GM18519 (cell line): Measurements from ENCODE around the gene MAP3K5.

ENCODE experiments used
- ATAC-seq: cut with Tn5 transposase; IDR thresholded peaks from one replicate; pipeline ENCODE4 v1.9.1; 2021; ENCODE audit warnings: mild to moderate bottlenecking, moderate library complexity; ENCODE audit not compliant: unreplicated experiment, low FRiP score

Gene MAP3K5

DNA sequence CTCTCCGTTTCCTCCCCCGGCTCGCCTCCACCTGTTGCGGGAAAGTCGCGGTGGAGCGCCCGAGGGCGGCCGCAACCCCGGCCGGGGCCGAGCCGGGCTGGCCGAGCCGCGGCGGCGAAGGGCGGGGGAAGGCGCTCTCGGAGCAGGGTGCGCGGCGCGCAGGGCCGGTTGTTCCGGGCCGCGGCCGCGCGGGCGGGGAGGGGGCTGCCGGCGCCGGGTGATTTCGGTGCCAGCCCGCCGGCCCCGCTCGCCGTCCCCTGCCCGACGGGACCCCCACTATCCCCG is 242.3 kb downstream of the MAP3K5 start:
- ATAC-seq, result peak; percentile 34

DNA sequence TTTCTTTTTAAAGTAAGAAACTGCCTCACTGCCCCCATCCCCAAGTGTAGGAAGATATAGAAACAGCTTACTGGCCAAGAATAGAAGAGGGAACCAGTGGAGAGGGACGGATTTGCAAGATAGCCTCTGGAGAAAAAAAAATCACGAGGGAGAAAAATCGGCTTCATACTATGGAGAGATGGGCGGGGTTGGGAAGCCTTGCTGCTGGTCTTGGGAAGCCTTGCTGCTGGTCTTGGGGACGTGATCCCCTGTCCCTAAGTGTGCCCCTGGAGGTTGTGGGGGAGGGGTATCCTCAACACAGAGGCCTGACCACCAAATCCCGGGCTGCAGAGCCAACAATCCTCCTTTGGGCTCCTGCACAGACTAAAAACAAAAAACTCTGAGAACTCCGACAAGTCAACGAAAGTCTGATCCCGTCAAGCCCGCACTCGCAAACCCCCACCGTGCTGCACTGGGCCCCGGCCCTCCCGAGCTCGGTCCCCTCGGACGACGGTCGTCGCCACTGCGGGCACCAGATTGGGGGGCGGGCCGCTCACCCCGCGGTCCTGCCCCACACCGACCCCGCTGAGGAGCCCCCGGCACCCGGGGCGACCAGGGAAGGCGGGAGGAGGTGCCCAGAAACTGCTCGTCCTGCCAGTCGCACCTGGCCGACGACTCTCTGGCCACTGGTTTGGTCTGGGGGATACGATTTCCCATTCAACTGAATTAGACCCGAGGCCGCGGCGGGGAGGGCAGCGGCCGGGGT is 242.8 kb downstream of the MAP3K5 start:
- no peak for ATAC-seq

DNA sequence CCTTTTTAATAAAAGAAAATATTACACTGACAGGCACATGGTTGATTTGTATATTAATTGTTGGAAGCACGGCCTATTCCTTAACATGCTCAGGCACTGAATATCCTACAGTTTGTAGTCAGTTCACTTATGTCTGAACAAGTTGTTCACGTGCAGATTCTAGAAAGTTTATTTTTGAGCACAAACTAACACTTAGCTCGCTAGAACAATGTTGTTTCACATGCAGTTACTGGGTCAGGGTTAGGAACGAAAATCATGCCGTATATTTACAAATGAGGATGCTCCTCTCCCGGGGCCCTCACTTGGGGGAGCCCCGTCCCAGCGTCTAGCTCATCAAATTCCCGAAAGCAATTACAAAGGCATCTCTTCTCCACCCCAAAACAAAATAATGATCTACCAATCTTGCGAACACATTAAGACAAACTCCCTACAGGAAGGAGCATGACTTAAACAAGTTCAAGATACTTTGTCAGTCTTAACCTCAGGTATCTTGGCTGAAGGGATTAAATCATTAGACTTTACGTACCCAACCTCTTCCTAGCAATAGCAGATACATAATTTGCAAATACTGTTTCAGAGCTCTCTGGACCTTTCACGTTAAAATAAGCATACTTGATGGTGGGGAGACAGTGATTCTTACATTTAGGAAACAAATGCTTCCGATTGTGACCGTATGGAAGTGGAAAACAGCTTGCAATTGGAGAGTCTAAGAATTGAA is 243.5 kb downstream of the MAP3K5 start:
- no peak for ATAC-seq

DNA sequence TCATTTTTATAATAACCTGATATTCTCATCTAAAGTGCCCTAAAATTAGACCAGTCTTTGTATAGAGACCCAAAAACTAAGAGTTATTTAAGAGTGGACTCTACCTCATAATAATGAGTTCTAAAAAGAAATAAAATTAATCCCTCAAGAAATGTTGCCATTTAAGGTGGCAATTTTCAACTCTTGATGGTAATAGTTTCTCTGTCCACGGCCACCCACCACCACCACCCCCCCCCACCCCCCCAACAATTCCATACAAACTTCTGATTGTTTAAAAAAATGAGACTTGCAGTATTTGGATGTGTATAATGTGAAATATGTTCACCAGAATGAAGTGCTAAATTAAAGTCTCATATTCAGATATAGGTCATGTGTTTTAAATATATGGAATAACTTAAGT is 244.4 kb downstream of the MAP3K5 start:
- no peak for ATAC-seq

DNA sequence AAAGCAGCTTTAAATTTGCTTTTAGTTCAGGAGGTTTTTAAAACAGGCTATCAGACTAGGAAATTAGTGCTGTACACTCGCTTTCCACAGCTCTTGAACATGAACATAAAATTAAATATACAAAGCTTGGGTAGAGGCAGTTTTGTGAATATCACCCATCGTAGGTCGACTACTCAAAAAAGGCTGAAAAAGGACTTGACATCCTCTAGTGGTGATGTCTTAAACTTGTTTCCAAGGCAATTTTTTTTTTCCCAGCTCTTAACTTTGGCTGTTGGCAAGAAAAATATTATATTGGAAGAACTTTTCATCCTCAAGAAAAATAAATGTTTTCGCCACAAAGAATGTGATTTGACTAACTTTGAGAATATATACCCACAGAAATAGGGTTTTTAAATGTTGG is 244.9 kb downstream of the MAP3K5 start:
- no peak for ATAC-seq

DNA sequence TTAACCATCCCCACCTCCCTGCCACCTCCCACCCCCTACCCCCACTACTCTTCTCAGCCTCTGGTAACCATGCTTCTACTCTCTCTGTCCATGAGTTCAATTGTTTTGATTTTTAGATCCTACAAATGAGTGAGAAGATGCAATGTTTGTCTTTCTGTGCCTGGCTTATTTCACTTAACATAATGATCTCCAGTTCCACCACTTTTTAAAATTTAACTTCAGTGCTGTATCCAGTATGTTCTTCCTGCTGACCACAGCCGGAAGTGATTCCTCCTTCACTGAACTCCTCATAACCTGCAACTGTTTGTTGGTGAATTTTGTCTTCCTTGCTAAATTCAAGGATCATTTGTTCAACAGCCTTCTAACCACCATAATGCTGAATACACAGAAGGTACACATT is 245.9 kb downstream of the MAP3K5 start:
- no peak for ATAC-seq

DNA sequence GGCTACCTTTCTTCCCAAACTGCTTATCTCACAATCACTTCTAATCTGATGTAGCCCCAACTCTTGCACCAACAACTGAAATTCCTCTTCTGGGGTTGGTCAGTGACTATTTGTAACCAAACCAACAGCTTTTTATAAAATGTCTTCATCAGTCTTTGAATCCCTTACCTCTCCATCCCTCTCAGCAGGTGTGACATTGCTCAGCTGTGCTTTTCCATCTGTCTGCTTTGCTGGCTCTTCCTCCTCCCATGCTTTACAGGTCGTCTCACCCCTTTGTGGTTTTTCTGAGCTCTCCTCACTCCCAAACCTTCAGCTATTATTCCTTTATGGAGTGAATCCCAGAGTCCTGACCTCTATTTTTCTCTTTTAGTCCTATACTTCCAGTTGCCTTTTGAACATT is 248.0 kb downstream of the MAP3K5 start:
- ATAC-seq, result no peak

DNA sequence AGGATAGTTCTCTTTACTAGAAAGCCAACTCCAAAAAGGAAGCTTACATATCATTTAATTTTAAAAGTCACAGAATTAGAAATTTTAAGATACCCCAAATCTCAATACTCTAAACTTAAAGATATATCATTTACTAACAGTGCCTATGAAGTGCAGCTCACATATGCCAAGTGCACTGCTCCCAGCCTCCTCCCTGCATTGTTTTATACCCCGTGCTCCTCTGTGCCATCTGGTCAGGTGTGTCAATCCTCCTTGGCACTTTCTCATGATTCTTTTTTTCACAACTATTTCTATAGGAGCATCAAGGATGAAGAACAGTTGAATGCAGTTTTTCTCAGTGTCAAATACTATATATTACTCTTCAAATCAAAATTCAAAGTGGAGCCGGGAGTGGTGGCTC is 250.9 kb downstream of the MAP3K5 start:
- no peak for ATAC-seq

DNA sequence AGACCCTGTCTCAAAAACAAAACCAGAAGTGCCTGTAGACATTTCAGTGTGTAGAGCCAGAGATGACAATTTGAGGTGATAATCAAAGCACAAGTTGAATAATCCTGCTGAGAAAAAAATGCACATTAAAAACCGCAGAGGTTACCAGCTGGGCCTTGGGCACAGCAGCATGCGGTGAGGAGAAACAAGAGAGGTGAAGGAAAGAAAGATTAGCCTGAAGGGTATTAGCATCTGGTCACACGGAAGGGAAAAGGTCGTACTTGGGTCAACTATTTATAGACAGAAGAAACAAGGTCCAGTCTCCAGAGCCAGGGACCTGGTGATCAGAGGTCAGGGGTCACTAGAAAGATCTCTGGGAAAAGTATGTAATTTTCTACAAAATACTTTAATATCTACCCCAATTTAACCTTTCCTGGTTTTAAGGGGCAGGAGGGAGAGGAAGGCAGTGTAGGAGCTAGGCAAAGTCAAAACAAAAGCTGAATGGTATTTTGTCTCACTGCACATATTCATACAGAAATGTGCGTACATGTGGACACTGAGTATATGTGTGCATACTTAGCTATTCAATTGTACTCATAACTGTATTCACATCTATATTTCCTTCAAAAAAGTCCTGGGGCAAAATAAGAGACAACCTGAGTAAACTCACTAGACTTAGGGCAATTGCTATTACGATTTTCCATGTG is 252.2 kb downstream of the MAP3K5 start:
- no peak for ATAC-seq

DNA sequence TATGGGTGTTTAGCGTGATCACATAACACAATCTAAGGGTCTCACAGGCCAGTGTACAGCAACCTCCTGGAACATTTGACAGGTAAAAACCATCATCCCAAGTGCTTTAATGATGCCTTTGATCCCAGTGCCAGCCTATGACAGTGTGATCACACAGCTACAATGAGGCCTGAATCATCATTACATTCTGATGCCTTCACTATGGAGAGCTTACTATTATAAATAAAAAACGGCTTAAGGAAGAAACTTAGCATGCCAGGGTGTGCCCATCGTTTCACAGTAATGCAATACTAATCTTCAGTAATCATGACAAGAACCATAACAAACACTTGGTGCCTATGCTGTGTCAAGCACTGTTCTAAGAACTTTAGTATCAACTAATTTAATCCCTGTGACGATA is 253.4 kb downstream of the MAP3K5 start:
- no peak for ATAC-seq

DNA sequence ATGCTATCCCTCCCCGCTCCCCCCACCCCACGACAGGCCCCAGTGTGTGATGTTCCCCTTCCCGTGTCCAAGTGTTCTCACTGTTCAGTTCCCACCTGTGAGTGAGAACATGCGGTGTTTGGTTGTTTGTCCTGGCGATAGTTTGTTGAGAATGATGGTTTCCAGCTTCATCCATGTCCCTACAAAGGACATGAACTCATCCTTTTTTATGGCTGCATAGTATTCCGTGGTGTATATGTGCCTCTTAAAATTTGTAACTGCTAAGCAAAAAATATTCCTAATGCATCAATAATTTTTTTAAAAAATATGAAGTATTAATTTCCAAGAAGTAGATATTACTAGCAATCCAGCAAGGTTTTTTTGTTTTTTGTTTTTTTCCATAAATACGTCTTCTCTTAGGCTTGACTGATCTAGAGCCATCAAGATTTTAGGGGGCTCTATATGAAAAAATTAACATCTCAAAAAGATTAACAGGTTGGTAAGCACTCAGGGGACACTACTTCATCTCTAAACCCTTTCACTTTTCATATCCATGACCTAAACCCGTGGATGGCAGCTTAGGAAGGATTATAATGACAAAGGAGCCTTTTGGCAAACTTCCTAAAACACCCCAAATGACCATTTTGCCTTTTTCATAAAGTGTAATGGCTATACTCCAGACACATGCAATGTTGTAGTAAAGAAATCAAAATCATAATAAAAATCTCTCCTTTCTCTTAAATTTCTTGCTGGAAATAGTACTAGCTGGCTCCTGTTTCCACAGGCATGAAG is 256.2 kb downstream of the MAP3K5 start:
- no peak for ATAC-seq

DNA sequence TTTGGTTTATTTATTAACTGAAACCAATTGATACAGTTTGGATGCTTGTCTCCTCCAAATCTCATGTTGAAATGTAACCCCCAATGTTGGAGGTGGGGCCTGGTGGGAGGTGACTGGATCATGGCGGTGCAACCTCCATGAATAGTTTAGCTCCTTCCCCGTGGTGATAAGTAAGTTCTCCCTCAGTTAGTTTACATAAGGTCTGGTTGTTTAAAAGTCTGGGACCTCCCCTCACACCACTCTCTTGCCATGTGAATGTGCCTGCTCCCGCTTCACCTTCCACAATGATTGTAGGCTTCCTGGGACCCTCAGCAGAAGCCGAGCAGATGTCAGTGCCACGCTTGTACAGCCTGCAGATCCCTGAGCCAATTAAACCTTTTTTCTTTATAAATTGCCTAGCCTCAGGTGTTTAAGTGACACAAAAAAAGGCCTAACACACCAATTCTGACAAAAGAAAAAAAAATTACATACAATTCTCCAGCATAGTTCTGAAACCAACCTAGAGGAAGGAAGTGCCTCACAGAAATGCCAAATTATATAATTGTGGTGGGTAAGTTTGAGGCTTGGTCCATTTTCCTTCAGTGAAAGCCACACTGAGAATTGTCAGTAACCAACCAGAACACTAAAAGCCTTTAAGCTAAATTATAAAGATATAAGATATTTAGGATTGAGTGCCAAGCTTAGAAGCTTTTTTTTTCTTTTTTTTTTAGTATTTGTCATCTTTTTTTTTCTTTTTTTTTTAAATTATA is 257.1 kb downstream of the MAP3K5 start:
- no peak for ATAC-seq

DNA sequence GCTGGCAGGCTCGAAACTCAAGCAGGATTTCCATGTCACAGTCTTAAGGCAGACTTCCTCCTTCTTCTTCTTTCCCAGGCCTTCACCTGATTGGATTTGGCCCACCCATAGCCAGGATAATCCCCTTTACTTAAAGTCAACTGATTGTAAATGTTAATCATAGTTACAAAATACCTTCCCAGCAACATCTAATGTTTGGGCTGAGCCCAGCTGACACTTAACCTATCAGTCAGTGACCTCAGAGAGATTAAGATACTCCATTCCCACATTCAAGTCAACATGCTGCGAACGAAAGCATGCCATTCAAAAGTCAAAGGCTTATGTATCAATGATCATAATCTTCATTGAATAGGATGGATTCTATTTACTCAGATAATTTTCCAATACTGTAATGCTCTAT is 258.0 kb downstream of the MAP3K5 start:
- no peak for ATAC-seq

DNA sequence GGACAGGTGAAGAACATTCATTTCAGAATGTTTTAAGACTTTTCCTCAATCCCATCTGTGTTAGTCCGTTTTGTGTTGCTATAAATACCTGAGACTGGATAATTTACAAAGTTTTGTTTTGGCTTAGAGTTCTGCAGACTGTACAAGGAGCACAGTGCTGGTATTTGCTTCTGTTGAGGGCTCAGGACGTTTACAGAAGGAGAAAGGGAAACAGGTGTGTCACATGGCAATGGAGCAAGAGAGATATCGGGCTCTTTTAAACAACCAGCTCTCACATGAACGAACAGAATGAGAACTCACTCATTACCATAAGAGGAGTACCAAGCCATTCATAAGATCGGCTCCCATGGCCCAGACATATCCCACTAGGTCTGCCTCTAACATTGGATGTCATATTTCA is 258.8 kb downstream of the MAP3K5 start:
- no peak for ATAC-seq

DNA sequence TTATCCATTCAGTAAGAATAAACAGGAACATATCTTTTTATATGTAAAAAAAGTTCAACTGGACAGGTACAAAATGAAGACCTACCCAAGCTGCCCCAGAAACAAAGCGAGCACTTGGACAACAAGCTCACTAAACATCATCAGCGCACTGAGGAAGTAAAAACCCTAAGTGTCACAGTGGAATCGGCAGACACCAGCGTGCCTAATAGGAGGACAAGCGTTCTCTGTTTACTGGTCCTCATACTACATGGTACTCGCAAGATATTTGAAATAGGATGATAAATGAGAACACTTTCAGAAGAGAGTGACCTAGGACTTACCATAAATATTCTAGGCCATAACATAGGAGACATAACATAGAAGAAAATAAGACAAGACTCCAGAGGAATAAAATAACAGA is 260.2 kb downstream of the MAP3K5 start:
- ATAC-seq, result no peak

DNA sequence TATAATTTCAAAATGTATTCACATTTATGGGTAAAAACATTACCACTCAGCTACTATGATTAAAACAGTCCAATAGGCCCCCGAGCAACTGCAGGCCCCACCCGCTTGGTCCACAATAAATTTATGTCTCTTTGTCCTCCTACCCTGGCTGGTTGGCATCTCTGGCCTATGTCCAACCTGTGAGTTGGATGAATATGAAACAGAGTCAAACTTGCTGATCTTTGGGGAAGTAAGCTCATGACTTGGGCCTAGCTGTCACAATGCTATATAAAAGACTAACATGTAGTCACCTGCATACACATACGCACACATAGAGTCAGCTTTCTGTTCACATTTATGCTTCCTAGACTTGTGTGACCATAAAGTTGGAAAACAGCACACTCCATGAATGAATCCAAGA is 262.6 kb downstream of the MAP3K5 start:
- ATAC-seq, result no peak

DNA sequence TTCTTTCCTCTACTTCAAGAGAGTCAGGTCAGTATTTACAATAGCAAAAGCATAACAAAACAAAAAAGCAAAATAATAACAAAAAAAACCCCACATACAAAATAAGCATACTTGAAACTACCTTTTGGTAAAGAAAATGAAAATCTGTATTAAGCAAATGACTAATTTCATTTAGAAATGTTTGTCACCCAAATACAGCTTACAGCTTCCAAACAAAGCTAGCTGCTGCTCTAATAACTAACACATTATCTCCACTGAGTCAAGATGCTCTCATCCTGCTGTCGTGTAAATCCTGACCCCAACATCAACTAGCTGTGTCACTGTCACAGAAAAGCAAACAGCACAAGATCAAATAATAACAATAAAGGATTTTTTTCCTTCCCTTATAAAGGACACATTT is 263.8 kb downstream of the MAP3K5 start:
- ATAC-seq, result no peak

DNA sequence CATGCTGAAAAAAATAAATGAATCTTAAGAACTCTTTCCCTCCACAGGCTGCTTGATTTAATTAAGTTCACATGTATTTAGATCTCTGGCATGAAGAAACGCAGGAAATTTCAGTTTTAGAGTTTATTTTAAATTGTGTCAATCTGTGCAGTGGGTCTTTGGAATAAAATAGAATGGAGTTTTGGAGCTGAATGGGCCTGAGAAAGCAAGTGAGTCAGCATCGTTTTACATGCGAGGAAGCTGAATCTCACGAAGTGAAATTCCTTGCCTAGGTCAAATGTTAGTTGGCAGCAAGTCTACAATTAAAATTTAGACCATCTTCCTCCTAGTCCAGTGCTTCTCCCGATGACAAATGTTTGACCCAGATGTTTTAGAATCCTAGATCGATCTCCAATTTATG is 264.4 kb downstream of the MAP3K5 start:
- ATAC-seq, result no peak

DNA sequence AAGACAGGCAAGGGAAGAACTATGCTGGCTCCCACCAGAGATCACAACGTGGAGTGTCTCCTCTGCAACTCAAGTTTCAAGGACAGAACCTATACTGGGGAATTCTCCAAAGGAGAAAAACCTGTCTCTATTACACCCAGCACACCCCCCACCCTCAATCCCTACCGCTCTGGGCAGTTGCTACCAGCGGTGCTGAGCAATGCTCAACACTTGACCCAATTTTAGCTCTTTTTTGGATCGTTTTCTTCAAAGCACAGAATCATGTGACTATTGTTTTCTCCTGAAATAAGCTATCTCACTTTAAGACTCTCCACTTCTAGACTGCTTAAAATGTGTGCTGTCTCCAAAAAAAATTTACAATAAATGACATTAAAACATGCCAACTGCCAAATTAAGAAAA is 265.3 kb downstream of the MAP3K5 start:
- no peak for ATAC-seq

DNA sequence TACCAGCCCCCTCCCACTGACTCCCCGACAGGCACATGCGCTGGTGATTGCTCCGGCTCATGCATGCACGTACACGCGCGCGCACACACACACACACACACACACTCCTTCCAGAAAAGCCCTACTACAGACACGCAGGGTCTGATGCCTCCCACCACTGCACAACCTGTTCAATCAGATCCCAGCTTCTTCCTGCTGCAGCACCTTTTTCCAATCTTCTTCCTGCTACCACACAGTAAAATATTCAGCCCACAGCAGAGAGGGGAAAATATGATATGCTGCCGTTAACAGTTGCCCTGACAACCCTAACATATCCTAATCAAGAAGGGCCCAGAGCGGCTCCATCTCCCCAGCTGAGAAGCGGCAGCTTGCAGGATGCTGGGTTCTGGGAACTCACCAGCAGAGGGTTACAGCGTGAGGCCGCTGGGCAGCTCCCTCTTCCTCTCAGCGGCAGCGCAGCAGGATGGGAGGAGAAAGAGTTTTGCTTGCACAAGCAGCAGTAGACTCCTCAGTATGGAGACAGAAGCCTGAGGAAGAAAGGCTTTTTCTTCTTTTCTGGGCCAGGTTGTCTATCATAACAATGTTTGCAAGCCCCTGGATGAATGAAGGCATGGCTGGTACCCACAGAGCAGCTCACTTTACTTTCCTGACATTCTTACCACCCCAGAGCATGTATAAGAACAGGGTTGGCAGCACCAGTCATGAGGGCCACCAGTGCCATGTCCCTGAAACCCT is 265.9 kb downstream of the MAP3K5 start:
- no peak for ATAC-seq
